AG09309 (cell line): ENCODE results near the gene BICRA.

Experiments used
- DNase-seq: peaks from one replicate; pipeline ENCODE4 v3.0.0-alpha.2; 2010; ENCODE audit warnings: low read depth
- H3K4me3 ChIP-seq: 2 replicates; pipeline ENCODE4 v1.5.1; 2011; ENCODE audit warnings: mild to moderate bottlenecking, low read depth, low read length, moderate library complexity; ENCODE audit not compliant: control insufficient read depth
- CTCF ChIP-seq: IDR thresholded peaks from 2 replicates; pipeline ENCODE4 v1.5.1; 2011; ENCODE audit warnings: mild to moderate bottlenecking, low read depth, low read length, inconsistent platforms; ENCODE audit not compliant: insufficient read depth, control insufficient read depth; ENCODE audit errors: missing control alignments

BICRA gene

GRCh38 chr19:47699360-47699917, 90.5 kb downstream of the BICRA start:
- DNase-seq, result no peak
- H3K4me3 ChIP-seq, result no peak overlapping the region
- TF ChIP-seq CTCF, result peak; percentile 85

DNA sequence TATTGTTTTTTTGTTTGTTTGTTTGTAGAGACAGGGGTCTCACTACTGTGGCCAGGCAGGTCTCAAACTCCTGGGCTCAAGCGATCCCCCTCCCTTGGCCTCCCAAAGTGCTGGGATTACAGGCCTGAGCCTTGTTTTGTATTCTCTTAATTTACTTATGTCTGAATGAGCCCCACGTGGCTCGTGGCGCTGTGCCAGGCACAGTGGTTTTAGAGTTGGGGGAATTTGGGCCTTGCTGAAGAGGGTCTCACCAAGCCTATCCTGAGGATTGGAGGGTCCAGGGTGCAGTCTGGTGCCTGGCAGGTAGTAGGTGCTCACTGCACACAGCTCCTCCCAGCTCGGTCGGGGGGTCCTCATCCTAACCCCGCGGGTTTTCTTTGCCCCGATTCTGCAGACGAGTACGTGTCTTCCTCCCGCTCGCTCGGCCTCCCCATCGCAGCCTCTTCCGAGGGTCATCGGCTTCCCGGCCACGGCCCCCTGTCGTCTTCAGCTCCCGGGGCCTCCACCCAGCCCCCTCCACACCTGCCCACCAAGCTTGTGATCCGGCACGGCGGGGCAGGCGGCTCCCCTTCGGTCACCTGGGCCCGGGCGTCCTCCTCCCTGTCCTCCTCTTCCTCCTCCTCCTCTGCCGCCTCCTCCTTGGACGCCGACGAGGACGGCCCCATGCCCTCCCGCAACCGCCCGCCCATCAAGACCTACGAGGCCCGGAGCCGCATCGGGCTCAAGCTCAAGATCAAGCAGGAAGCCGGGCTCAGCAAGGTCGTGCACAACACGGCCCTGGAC, 92.2 kb downstream of the BICRA start:
- H3K4me3 ChIP-seq, result no peak overlapping the region
- no peak for DNase-seq

DNA sequence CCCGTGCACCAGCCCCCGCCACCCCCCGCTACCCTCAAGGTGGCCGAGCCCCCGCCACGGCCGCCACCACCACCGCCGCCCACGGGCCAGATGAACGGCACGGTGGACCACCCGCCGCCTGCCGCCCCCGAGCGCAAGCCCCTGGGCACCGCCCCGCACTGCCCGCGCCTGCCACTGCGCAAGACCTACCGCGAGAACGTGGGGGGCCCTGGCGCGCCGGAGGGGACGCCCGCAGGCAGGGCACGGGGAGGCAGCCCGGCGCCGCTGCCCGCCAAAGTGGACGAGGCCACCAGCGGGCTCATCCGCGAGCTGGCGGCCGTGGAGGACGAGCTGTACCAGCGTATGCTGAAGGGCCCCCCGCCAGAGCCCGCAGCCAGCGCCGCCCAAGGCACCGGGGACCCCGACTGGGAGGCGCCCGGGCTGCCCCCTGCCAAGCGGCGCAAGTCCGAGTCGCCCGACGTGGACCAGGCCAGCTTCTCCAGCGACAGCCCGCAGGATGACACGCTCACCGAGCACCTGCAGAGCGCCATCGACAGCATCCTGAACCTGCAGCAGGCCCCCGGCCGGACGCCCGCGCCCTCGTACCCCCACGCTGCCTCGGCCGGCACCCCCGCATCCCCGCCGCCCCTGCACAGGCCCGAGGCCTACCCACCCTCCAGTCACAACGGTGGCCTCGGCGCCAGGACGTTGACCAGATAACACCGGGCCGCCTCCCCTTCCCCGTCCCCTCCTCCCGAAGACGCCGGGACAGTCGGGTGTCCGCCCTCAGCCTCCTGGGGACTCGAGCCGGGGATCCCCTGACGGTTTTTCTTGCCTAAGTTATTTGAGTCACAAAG, 93.0 kb downstream of the BICRA start:
- H3K4me3 ChIP-seq, result no peak overlapping the region
- no peak for TF ChIP-seq CTCF
- DNase-seq, result no peak

More for the DNA sequence above, 92.2 kb downstream of the BICRA start:
- no peak for TF ChIP-seq CTCF

- TF ChIP-seq CTCF, result no peak
- DNase-seq, result no peak
- no peak overlapping the region for H3K4me3 ChIP-seq
Measured at GRCh38 chr19:47702671-47703070, 93.7 kb downstream of the BICRA start.

DNA sequence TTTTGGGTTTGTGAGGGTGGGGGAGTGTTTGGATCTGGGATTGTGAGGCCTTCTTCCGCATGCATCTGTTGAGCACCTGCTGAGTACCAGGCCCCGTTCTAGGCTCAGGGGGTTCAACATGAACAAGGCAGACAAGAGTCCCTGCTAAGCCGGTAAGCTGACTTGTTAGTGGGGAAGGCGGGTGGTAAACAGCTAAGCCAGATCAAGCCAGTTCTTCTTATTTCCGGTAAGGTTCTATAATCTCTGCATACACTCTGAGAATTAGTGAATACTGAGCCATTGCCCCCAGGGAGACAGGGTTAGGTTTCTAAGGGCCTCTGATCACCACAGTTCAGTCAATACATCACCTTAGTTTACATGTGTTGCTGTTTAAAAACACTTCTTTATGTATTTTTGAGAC, 94.4 kb downstream of the BICRA start:
- H3K4me3 ChIP-seq, result no peak overlapping the region

GRCh38 chr19:47704024-47704423, 95.1 kb downstream of the BICRA start:
- no peak overlapping the region for H3K4me3 ChIP-seq
- no peak for TF ChIP-seq CTCF
- no peak for DNase-seq

More for the DNA sequence above, 94.4 kb downstream of the BICRA start:
- DNase-seq, result no peak
- TF ChIP-seq CTCF, result no peak
